NCI-H2227 (cell line): ENCODE results near the gene ATP5IF1.

Source experiments
- DNase-seq: peaks from one replicate; lab custom pipeline; 2025; ENCODE audit not compliant: unreplicated experiment; lab: John Stamatoyannopoulos, UW

The ATP5IF1 gene

DNA sequence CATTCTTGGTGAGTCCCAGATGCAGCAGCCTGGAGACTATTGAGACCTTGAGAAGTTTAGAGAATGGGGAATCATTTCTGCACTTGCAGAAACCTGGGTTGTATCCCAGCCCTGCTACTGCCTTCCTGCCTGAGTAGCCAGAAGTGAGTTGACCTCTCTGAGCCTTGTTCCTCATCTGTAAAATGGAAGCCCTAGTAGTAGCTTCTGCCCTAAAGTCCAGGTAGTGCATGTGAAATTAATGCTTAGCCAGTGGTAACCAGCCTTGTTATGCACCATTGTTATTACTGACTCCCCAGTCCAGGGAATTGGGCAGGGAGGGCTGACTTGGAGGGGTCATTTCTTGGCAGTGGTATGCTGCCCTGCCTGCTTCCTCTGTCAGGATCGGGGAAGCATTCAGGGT, 29.0 kb downstream of the ATP5IF1 start:
- DNase-seq = no peak

DNA sequence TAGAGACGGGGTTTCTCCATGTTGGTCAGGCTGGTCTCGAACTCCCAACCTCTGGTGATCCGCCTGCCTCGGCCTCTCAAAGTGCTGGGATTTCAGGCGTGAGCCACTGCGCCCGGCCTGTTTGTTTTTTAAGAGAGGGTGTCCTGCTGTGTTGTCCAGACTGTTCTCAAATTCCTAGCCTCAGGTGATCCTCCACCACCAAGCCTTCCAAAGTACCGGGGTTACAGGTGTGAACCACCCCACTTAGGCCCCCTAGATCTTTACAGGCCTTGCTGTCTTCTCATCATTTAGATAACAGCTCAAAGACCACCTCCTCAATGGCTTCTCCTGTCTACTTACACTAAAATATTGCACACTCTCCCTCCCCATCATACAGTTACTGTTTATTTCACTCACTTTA, 29.7 kb downstream of the ATP5IF1 start:
- DNase-seq = no peak

DNA sequence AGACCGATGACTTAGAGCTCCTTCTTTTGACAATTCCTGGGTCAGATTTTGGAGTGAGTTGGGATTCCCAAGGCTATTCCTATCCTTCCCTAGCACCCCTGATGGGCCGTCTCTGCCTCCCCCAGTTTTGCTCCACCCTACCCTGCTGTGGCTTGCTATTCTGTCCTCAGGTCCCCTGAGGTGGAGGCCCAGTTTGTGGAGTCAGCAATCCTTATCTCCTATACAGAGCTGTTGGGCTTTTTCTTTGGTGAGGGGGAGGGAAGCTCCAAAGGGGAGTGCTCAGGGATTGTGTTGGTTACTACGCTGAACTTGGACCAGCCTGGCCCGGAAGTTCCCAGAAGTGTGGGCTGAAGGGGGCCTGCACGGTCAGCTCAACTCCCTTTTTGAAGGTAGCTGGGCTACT, 31.0 kb downstream of the ATP5IF1 start:
- no peak for DNase-seq

DNA sequence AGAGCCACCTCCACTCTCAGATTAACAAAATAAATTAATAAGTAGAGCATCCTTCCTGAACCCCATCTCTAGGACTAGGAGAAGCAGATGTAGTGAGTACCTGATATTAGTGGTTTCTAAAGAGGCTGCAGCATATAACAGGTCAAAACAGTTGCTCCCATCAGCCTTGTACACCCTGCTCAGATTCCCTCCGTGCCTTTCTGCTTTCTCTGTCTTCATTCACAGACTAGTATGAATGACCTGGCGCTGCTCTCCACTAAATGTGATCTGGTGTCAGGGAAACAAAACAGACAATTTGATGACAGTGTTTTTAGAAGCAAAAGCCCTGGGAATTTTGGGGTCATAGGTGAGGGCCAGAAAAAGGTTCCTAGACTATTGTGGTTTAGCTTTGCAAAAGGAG, 31.7 kb downstream of the ATP5IF1 start:
- DNase-seq = no peak

DNA sequence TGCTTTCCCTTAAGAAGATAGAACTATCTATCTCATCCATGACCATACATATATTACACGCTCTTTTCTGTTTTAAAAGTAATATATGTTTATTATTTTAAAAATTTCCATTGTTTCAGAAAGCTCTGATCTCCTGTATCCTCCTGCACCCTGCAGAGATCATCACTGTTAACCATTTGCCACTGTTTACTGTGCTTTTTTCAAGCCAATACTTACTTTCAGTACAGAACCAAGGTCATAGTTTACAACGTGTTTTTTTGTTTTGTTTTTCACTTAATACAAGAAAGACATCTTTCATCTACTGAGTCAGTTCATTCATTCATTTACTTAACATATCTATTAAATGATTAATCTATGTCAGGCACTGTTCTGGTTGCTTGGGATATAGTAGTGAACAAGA, 33.6 kb downstream of the ATP5IF1 start:
- DNase-seq = no peak

DNA sequence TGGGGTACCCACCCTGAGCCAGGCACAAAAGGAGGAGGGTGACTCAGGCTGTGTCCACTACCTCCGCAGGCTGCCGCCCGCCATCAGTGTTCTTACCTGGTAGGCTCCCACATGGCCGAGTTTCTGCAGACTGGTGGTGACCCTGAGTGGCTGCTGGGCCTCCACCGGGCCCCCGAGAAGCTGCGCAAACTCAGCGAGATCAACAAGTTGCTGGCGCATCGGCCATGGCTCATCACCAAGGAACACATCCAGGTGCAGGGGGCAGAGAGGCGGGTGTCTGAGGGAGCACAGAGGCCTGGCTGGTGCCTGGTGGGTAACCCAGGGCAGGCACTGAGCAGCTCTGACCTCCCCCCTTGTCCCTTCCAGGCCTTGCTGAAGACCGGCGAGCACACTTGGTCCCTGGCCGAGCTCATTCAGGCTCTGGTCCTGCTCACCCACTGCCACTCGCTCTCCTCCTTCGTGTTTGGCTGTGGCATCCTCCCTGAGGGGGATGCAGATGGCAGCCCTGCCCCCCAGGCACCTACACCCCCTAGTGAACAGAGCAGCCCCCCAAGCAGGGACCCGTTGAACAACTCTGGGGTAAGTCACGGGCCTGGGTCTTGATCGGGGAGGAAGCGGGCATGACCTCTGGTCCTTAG, 36.4 kb downstream of the ATP5IF1 start:
- DNase-seq = no peak

DNA sequence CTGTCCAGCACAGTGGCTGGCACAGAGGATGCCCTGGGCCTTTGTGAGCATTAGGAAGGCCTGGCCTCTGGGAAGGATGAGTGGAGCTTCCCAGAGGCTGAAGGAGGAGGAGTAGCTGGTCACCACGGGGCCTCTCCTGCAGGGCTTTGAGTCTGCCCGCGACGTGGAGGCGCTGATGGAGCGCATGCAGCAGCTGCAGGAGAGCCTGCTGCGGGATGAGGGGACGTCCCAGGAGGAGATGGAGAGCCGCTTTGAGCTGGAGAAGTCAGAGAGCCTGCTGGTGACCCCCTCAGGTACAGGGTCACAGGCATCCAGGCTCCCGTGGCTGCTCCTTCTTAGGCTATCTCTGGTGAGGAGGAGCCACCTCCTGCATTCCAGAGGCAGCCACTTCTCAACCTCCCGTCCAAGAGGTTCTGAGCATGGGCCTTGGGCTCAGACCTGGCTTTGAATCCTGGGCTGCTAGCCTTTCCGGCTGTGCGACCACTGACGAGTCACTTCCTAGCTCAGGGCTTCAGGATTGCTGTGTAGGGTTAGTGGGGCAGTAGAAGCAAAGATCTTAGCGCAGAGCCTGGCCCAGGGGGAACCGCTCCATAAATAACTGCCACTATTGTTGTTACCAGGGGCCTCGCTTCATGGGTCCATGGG, 37.4 kb downstream of the ATP5IF1 start:
- DNase-seq = no peak

DNA sequence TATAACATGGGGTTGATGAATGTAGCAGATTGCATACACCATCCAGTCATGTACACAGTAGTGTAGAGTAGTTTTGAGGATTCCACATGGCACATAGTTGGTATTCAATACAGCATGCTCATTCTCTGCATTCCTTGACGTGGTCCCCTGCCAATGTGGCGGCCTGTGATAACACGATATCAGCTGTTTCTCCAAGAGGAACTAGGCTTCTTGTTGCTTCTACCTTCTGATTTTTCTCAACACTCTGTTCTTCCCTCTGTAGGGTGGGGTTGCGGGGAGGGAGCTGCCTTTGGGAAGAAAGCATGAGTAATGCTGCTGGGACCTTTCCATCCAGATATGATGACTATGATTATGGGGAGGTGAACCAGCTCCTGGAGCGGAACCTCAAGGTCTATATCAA, 42.8 kb downstream of the ATP5IF1 start:
- DNase-seq = no peak

DNA sequence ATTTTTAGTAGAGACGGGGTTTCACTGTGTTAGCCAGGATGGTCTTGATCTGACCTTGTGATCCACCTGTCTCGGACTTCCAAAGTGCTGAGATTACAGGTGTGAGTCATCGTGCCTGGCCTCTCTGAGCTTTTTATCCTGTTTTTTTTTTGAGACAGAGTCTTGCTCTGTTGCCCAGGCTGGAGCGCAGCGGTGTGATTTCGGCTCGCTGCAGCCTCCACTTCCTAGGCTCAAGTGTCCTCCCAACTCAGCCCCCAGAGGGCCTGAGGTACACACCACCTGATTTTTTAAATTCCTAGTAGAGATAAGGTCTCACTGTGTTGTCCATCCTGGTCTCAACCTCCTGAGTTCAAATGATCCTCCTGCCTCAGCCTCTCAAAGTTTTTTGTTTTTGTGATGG, 43.8 kb downstream of the ATP5IF1 start:
- DNase-seq = no peak

DNA sequence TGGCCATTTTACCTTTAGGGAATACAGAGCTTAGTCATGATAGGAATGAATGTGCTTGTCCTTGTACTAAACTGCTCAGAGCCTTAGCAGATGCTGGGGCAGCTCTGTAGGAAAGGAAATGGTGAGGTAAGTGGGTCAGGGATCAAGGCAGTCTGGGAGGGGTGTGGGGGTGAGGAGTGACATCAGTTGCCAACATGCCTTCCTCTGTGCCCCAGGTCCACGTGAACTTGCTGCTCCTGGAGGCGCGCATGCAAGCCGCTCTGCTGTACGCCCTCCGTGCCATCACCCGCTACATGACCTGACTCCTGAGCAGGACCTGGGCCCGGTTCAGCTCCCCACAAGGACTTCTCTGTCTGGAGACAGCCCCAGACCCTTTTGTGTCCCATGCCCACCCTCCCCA, 44.6 kb downstream of the ATP5IF1 start:
- no peak for DNase-seq

DNA sequence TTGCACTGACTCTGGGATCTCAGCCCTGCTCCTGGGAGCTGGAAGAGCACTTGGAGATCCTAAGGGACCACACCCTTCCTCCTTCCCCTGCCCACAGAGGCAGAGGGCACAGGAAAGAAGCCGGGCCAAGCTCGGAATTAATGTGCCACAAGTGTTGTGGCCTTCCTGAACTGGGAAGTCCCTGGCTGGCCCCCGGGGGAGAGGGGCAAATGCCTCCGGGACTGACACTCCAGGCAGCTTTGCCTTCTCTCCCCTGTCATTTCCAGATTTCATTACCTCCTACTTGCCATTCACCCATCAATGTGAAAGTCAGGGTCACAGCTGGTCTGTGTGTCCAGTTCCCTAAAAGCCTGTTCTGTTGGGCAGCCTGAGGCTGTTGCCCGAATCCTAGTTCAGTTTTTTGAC, 45.1 kb downstream of the ATP5IF1 start:
- DNase-seq = no peak

DNA sequence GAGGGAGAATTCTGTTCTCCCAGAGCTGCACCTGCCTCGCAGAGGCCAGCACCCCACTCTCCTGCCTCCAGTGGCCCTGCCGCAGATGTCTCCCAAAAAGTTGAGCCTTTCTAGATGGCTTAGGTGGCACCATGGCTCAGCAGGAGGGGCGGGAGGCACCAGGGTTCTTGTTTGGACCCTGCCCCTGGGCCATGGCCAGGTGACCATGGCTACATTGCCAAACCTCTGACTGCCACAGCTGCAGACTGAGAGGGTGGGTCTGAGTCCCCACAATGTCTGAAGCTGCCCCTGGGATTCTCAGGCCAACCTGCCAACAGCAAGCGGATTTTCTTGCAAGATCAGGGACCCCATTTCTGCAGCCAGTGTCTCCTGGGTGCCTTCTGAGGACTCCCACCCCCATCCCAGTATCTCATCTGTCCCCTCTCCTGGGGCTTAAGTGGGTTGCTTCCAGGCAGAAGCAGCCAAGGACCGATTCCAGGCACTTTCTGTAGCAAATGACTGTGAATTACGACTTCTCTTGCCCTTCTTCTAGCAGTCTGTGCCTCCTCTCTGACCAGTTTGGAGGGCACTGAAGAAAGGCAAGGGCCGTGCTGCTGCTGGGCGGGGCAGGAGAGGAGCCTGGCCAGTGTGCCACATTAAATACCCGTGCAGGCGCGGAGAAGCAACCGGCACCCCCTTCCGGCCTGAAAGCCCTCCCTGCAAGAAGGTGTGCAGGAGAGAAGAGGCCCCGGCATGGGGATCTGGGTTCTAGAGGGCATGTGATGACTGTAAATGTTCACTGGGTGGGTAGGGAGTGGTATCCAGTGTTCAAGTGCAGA, 45.9 kb downstream of the ATP5IF1 start:
- DNase-seq = no peak

DNA sequence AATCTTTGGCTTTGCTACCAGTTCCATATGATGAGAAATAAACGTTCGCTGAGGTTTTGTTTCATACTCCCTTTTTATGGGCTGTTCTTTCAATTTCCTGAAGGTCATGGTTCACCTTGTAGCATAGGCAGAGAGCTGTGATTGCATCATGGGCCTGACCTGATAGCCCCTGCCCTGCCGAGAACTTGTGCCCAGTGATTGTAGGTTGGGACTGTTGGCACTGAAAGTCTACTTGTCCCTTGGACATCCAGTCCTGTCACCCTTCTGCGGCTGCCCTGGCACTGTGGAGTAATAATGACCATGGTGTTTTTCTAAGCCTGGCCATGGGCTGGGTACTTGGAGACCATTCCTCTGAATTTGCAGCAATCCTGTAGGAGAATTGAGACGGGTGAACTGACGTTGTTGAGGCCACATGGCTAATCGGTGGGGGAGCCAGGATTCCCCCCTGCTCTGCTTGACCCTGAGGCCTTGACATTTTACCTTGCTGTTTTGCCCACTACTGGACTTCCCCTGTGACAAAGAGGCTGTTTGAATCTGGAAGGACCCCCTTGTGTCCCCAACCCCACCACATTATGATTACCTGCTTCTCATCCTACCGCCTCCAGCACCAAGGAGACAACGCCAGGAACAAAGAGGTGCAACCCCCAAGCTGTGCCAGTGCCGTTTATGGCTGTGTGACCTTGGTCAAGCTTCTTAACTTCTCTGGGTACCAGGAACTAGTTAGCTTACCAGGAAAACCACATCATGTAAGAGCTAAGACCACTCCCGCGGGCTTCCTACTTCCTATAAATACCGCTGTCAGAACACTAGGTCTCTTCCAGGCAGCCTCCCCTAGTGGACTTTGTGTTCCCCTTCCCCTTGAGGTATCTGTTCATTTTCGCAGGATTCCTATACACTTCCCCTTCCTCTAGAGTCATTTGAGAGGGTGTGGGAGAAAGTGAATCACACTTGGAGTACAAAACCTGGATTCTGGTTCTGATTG, 46.8 kb downstream of the ATP5IF1 start:
- DNase-seq = no peak

DNA sequence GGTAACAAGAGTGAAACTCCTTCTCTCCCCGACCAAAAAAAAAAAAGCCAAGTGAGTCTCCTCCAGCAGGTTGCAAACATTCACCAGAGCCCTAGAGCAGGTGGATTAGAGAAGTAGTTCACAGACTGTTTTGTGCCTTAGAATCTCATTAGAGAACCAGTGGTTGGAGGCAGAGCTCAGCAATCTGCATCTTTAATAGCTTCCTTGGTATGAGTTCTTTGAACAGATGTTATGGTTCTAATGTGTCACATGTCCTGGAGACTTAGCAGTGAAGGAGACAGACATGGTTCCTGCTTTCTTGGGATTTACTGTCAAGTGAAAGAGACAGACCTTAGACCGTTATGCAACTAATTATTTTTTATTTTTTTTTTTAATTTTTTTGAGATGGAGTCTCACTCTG, 50.2 kb downstream of the ATP5IF1 start:
- DNase-seq = no peak
